ENCODE results near the gene LETM1.

DNA sequence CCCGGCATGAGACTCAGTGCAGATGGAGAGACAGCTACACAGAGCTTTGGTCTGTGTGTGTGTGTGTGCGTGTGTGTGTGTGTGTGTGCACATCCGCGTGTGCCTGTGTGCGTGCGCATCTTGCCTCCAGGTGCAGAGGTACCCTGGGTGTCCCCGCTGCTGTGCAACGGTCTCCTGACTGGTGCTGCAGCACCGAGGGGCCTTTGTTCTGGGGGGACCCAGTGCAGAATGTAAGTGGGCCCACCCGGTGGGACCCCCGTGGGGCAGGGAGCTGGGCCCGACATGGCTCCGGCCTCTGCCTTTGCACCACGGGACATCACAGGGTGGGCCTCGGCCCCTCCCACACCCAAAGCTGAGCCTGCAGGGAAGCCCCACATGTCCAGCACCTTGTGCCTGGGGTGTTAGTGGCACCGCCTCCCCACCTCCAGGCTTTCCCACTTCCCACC, 48.6 kb downstream of the LETM1 start:
- TF ChIP-seq EZH2 (IDR thresholded peaks at IDR 0.05; ENCODE audit: borderline replicate concordance, low read depth, low read length, severe bottlenecking): no peak
- no peak for TF ChIP-seq POLR2A (IDR thresholded peaks at IDR 0.05; ENCODE audit: low read depth, low read length)
- no peak for TF ChIP-seq POLR2AphosphoS5 (IDR thresholded peaks at IDR 0.05; ENCODE audit: insufficient read depth, low read depth, low read length)
- TF ChIP-seq CTCF (IDR thresholded peaks at IDR 0.05; ENCODE audit: extremely low read depth in 1 of 2, insufficient read depth in 1 of 2, low read depth in 1 of 2, low read length in 2 of 2): no peak
- TF ChIP-seq GATA2 (IDR thresholded peaks at IDR 0.05; ENCODE audit: insufficient read depth, insufficient read length, low read depth, low read length): no peak

Data from endothelial cell of umbilical vein (primary cell).